OCI-LY7 (cell line): Measurements from ENCODE around the gene VKORC1. TPM values are rescaled to one million over a fixed set of nuclear protein-coding genes. Genes with fewer than 3 reads are reported as not detected.

Experiments used
- BruUV-seq: library from RNA; stranded (reverse); fragments of 400-500 nt; replicated peaks from 2 replicates; lab custom pipeline; 2021; lab: Mats Ljungman, UMichigan
- CTCF ChIA-PET: fragments of 300-600 bp; sonication (Branson Sonifier 250); formaldehyde crosslinking; loops from one replicate; lab custom pipeline; 2022; ENCODE audit warnings: antibody characterized with exemption; ENCODE audit not compliant: unreplicated experiment; lab: Charles Lee
- POLR2A ChIA-PET: fragments of 300-600 bp; sonication (Branson Sonifier 250); formaldehyde crosslinking; loops from one replicate; lab custom pipeline; 2022; ENCODE audit warnings: antibody characterized with exemption; lab: Charles Lee
- DNase-seq: peaks from one replicate; pipeline ENCODE4 v3.0.0-alpha.2; 2015; ENCODE audit warnings: low spot score
- H2AFZ ChIP-seq: fragments of 200-600 bp; sonication (generic), shearing (Covaris generic); 2 replicates; pipeline ENCODE4 v1.6.1; 2014; ENCODE audit warnings: mild to moderate bottlenecking, antibody characterized with exemption, low read length, moderate library complexity
- H3K27ac ChIP-seq: fragments of 200-600 bp; sonication (generic); 2 replicates; pipeline ENCODE4 v1.5.1; 2014; ENCODE audit warnings: mixed run types, low read depth, mild to moderate bottlenecking, moderate library complexity, low read length, inconsistent platforms; ENCODE audit not compliant: poor library complexity, severe bottlenecking
- H3K36me3 ChIP-seq: fragments of 200-600 bp; sonication (generic); 2 replicates; pipeline ENCODE4 v1.6.1; 2014; ENCODE audit warnings: mild to moderate bottlenecking, antibody characterized with exemption, low read length, moderate library complexity, mixed read lengths; ENCODE audit not compliant: insufficient read depth
- H3K4me1 ChIP-seq: fragments of 200-600 bp; sonication (generic); 2 replicates; pipeline ENCODE4 v1.5.1; 2014; ENCODE audit warnings: mild to moderate bottlenecking, low read length; ENCODE audit not compliant: insufficient read depth, poor library complexity, severe bottlenecking
- H3K4me2 ChIP-seq: fragments of 200-600 bp; sonication (generic); 2 replicates; pipeline ENCODE4 v1.6.1; 2014; ENCODE audit warnings: mild to moderate bottlenecking, low read length
- H3K4me3 ChIP-seq: fragments of 200-600 bp; sonication (generic); 2 replicates; pipeline ENCODE4 v1.5.1; 2014; ENCODE audit warnings: mild to moderate bottlenecking, low read depth, low read length; ENCODE audit not compliant: poor library complexity, severe bottlenecking
- H3K79me2 ChIP-seq: fragments of 200-600 bp; sonication (generic); 2 replicates; pipeline ENCODE4 v1.6.1; 2016; ENCODE audit warnings: low read depth, mild to moderate bottlenecking, low read length, moderate library complexity, mixed read lengths; ENCODE audit not compliant: insufficient read depth
- H3K9me2 ChIP-seq: fragments of 200-600 bp; sonication (generic); 2 replicates; pipeline ENCODE4 v1.6.1; 2016; ENCODE audit warnings: mild to moderate bottlenecking, low read length, mixed read lengths; ENCODE audit not compliant: insufficient read depth
- H3K9me3 ChIP-seq: fragments of 200-600 bp; sonication (generic); 2 replicates; pipeline ENCODE4 v1.6.1; 2014; ENCODE audit warnings: mild to moderate bottlenecking, mixed run types, low read length, mixed read lengths
- H4K20me1 ChIP-seq: fragments of 200-600 bp; sonication (generic); 2 replicates; pipeline ENCODE4 v1.6.1; 2014; ENCODE audit warnings: mild to moderate bottlenecking, antibody characterized with exemption, low read length, moderate library complexity, mixed read lengths; ENCODE audit not compliant: insufficient read depth
- CTCF ChIP-seq: fragments of 200-600 bp; sonication (generic); conservative IDR thresholded peaks from 2 replicates; pipeline ENCODE4 v1.5.1; 2014; ENCODE audit warnings: mild to moderate bottlenecking, antibody characterized with exemption, low read length, moderate library complexity, mixed read lengths
- EZH2phosphoT487 ChIP-seq: fragments of 200-600 bp; sonication (generic); IDR thresholded peaks from 2 replicates; pipeline ENCODE4 v1.6.1; 2018; ENCODE audit warnings: low read depth, borderline replicate concordance, mild to moderate bottlenecking, mixed run types, antibody characterized with exemption, low read length, moderate library complexity, mixed read lengths
- intact Hi-C: fragments of 100-400 bp; cut with micrococcal nuclease; formaldehyde crosslinking; loops from one replicate; pipeline ENCODE4 v1.10.0; 2022; ENCODE audit not compliant: unreplicated experiment
- total RNA-seq, 2 experiments: library from RNA; depleted of rRNA in 1 of 2; stranded (reverse); fragments of >200 nt in 1 of 2; shearing (Covaris generic) in 1 of 2; gene quantifications; 2 replicates each; pipeline ENCODE4 v1.2.3, GENCODE V29; 2014 to 2022

Gene VKORC1
- total RNA-seq, 2 experiments from 2014 or later = 69.3 to 70.2 TPM

GRCh38 chr16:31109622-31110021 lies 15.0 kb upstream of the VKORC1 start:
- Histone ChIP-seq H3K4me1 (peaks cover 18% of the 10 kb centered on the region), H2AFZ (no peak overlapping the region), H3K4me3 (no peak overlapping the region), H3K9me3 (no peaks in the 10 kb centered on the region), H3K27ac (no peak overlapping the region), H3K4me2 (no peak overlapping the region), H3K36me3 (peaks cover 33% of the 10 kb centered on the region), H4K20me1 (no peaks in the 10 kb centered on the region), H3K79me2 (no peaks in the 10 kb centered on the region), H3K9me2 (no peaks in the 10 kb centered on the region)
- intact Hi-C loops = loop anchor here (2.0 to 10.0 kb wide), 2 partner anchors 33 to 345 kb away; partner anchors contain the start of gene ARMC5
- ChIA-PET POLR2A (no interaction called here), CTCF (no interaction called here)
- no peak for DNase-seq
- TF ChIP-seq CTCF (no peak), EZH2phosphoT487 (no peak)
- BruUV-seq = no TSS peak

GRCh38 chr16:31108794-31109558 lies 14.4 kb upstream of the VKORC1 start:
- TSS peak; percentile 56 for BruUV-seq
- peak overlapping the region; percentile 96 for H3K4me2 ChIP-seq
- H3K9me2 ChIP-seq = no peaks in the 10 kb centered on the region
- peak overlapping the region; percentile 87 for H3K4me3 ChIP-seq
- POLR2A ChIA-PET = no interaction called here
- H3K36me3 ChIP-seq = peaks cover 33% of the 10 kb centered on the region
- CTCF ChIA-PET = no interaction called here
- intact Hi-C loops = loop anchor here (2.0 kb wide), 1 partner anchor 34 kb away; no protein-coding TSS in a partner anchor
- no peaks in the 10 kb centered on the region for H3K9me3 ChIP-seq
- no peak for DNase-seq
- peak overlapping the region; percentile 93 for H2AFZ ChIP-seq
- no peak for TF ChIP-seq EZH2phosphoT487
- TF ChIP-seq CTCF = no peak
- H3K4me1 ChIP-seq = peaks cover 18% of the 10 kb centered on the region
- H3K79me2 ChIP-seq = no peaks in the 10 kb centered on the region
- no peaks in the 10 kb centered on the region for H4K20me1 ChIP-seq
- H3K27ac ChIP-seq = peak overlapping the region; percentile 24
